HL-60/S4 treated with retinoic acid at 250 ng/mL for 4 days and 3 days (cell line): Measurements from ENCODE around the gene NBPF20.
"Not testable (repeated sequence)": the region's sequence is repeated elsewhere in the genome, so short reads cannot be mapped to it uniquely, and the experiment has no call there.

ENCODE experiments used
- in situ Hi-C: fragments of 300-500 bp; cut with MboI; formaldehyde crosslinking; loops from 2 replicates; pipeline ENCODE4 v1.7.0; 2022; ENCODE audit warnings: low sequenced_read_pairs

The NBPF20 gene

GRCh38 chr1:145430830-145431229 is 5.4 kb upstream of the NBPF20 start:
- in situ Hi-C loops, result not testable (repeated sequence)

DNA sequence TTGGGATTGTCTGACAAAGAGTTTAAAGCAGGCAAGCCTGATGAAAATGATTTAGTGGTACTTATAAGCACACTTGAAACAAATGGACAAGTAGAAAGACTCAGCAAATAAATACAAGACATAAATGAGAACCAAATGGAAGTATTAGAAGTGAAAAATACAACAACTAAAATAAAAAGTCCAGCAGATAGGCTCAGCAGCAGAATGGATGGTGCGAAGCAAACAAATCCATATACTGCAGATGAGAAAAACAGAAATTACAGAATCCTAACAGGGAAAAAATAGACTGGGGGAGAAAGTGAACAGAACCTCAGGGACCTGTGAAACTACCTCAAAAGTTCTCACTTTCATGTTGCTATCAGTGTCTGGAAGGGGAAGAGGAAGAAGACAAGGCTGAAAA is 3.9 kb upstream of the NBPF20 start:
- in situ Hi-C loops, result not testable (repeated sequence)

GRCh38 chr1:145424612-145425435 is 579 bp downstream of the NBPF20 start:
- in situ Hi-C loops, result not testable (repeated sequence)

DNA sequence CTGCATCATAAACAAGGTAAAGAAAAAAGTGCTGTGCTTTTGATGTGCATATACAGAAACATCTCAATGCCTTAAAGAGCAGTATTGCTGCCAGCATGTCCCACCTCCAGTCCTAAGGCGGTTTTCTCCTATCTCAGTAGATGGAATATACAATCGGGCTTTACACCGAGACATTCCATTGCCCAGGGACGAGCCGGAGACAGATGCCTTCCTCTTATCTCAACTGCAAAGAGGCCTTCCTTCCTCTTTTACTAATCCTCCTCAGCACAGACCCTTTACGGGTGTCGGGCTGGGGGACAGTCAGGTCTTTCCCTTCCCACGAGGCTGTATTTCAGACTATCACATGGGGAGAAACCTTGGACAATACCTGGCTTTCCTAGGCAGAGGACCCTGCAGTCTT is 10.3 kb downstream of the NBPF20 start:
- in situ Hi-C loops, result not testable (repeated sequence)

- in situ Hi-C loops, result not testable (repeated sequence)
Observed at GRCh38 chr1:145407266-145407665, 18.1 kb downstream of the NBPF20 start.

GRCh38 chr1:145404949-145405348 is 20.5 kb downstream of the NBPF20 start:
- in situ Hi-C loops, result not testable (repeated sequence)

DNA sequence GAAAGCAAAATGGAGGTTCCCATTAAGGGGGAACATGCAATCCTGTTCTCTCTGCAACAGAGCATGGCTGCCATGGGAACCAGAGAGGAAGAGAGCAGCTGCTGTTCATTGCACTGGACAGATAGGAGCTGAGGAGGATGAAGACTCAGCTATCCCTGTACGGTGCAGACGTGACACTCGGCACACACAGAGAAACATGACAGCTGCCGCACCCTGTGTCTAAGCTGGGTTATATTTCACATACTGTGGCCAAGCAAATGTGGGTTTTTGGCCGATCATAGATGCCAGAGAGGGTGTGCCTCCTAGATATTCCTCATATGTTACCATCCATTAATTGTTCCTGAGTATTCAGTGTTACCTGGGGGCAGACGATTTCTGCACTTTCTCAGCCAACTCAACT is 24.7 kb downstream of the NBPF20 start:
- in situ Hi-C loops, result not testable (repeated sequence)
